Lung (tissue), 12 donors: Measurements from ENCODE around the gene GRIK2. TPM values are rescaled to one million over a fixed set of nuclear protein-coding genes. Genes with fewer than 3 reads are reported as not detected.

Experiments used
- ATAC-seq: fragments of 200-7000 bp; cut with Tn5 transposase; one replicate; pipeline ENCODE4 v1.9.1; 2020; ENCODE audit warnings: moderate number of reproducible peaks; ENCODE audit not compliant: insufficient read depth, low FRiP score
- DNase-seq, 3 donors: peaks; one replicate each; pipeline ENCODE4 v3.0.0-alpha.2; 2013 to 2017
- H3K27ac ChIP-seq, 2 donors: one replicate each; pipeline ENCODE4 v1.5.1; 2013; ENCODE audit warnings: mild to moderate bottlenecking in 2 of 2, moderate library complexity in 2 of 2, control low read depth in 1 of 2, inconsistent platforms in 1 of 2, low read depth in 1 of 2, low read length in 1 of 2
- H3K27me3 ChIP-seq, 3 donors: one replicate each; pipeline ENCODE4 v1.5.1; 2013; ENCODE audit warnings: low read length in 2 of 3; ENCODE audit not compliant: control insufficient read depth in 3 of 3, insufficient read depth in 3 of 3
- H3K36me3 ChIP-seq, 4 donors: one replicate each; pipeline ENCODE4 v1.5.1; 2013; ENCODE audit warnings: low read length in 4 of 4, mild to moderate bottlenecking in 1 of 4, moderate library complexity in 1 of 4; ENCODE audit not compliant: control insufficient read depth in 4 of 4, insufficient read depth in 4 of 4
- H3K4me1 ChIP-seq, 5 donors: one replicate each; pipeline ENCODE4 v1.5.1; 2013; ENCODE audit warnings: low read length in 5 of 5, mild to moderate bottlenecking in 2 of 5, moderate library complexity in 1 of 5; ENCODE audit not compliant: control insufficient read depth in 5 of 5, insufficient read depth in 5 of 5
- H3K4me3 ChIP-seq: one replicate; pipeline ENCODE4 v1.5.1; 2013; ENCODE audit warnings: mild to moderate bottlenecking, control low read depth, moderate library complexity
- H3K9ac ChIP-seq, 2 donors: one replicate each; pipeline ENCODE4 v1.5.1; 2013; ENCODE audit warnings: low read length in 2 of 2, control low read depth in 1 of 2; ENCODE audit not compliant: insufficient read depth in 1 of 2
- H3K9me3 ChIP-seq, 4 donors: one replicate each; pipeline ENCODE4 v1.5.1; 2013; ENCODE audit warnings: low read length in 3 of 4, mild to moderate bottlenecking in 1 of 4, moderate library complexity in 1 of 4; ENCODE audit not compliant: control insufficient read depth in 4 of 4, insufficient read depth in 3 of 4
- CTCF ChIP-seq: IDR thresholded peaks from 2 replicates; pipeline ENCODE4 v1.5.1; 2012; ENCODE audit warnings: mild to moderate bottlenecking; ENCODE audit errors: control extremely low read depth, extremely low read depth
- WGBS, 2 donors: extraction: QIAGEN DNeasy Blood & Tissue Kit; methylation state at CpG; one replicate each; pipeline ENCODE4 v1.1.7; 2013; 5-methylcytosine and 5-hydroxymethylcytosine counted together
- polyA plus RNA-seq, 2 donors: library from polyadenylated mRNA; stranded (reverse); fragments of 200-250 nt; gene quantifications; one replicate each; pipeline ENCODE4 v1.2.1, GENCODE V29; 2013
- total RNA-seq, 2 donors: library from RNA; depleted of rRNA in 1 of 2; stranded (reverse); fragments of >200 nt in 1 of 2; gene quantifications; one replicate each; pipeline ENCODE4 v1.2.1, GENCODE V29; 2014 to 2021
- donor health status: control.
- donor health status: control.
- donor health status: Bipolar disorder and iron deficiency.
- donor health status: healthy.
- donor health status: DM: yes; HTN: yes; CAD: no.

Gene GRIK2
- total and polyA plus RNA-seq, 4 donors = 0.09 to 5.1 (median 0.67) TPM

DNA sequence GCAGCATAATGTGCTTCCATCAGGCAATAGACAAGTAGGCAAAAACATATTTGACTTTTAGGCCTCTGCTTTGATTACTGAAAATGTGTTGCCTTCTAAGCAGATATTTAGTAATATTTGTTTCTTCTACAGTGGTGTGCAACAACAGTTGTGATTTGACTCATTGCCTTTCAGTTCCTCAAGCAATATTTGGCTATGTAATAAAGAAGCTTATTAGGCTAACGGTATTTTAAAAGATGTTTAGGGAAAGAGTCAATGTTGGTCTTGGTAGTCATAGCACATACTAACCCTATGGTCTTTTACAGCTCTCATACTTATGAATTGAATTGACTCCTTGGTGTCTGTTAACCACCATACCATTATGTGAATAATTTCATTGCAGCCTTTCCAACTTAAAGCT is 124.1 kb downstream of the GRIK2 start:
- no peaks in the 10 kb centered on the region for H3K4me1 ChIP-seq
- DNase-seq = no peak
- no peaks in the 10 kb centered on the region for H3K36me3 ChIP-seq
- no peaks in the 10 kb centered on the region for H3K9me3 ChIP-seq
- no peaks in the 10 kb centered on the region for H3K27me3 ChIP-seq
- H3K27ac ChIP-seq = no peak overlapping the region
- 81 to 91% methylated on average over 1 of the region's 1 CpG for WGBS, 2 donors
- no peak overlapping the region for H3K9ac ChIP-seq
- ATAC-seq = no peak
- TF ChIP-seq CTCF = no peak
- H3K4me3 ChIP-seq = no peak overlapping the region

- H3K4me1 ChIP-seq = no peaks in the 10 kb centered on the region
- H3K27ac ChIP-seq = no peak overlapping the region
- H3K9me3 ChIP-seq = no peaks in the 10 kb centered on the region
- no peak overlapping the region for H3K9ac ChIP-seq
- no peak for TF ChIP-seq CTCF
- H3K4me3 ChIP-seq = no peak overlapping the region
- H3K36me3 ChIP-seq = no peaks in the 10 kb centered on the region
- H3K27me3 ChIP-seq = no peaks in the 10 kb centered on the region
- DNase-seq (no peak), ATAC-seq (no peak)
- WGBS, 2 donors = 86 to 87% methylated on average over 2 of the region's 2 CpGs
Observed at GRCh38 chr6:101522254-101522653, 128.7 kb downstream of the GRIK2 start.

GRCh38 chr6:101527467-101527866 is 134.0 kb downstream of the GRIK2 start:
- no peak for TF ChIP-seq CTCF
- WGBS, 2 donors = 84 to 85% methylated on average over 3 of the region's 3 CpGs
- DNase-seq (no peak), ATAC-seq (no peak)
- Histone ChIP-seq H3K27ac (no peak overlapping the region), H3K27me3 (no peaks in the 10 kb centered on the region), H3K4me1 (no peaks in the 10 kb centered on the region), H3K4me3 (no peak overlapping the region), H3K36me3 (no peaks in the 10 kb centered on the region), H3K9ac (no peak overlapping the region), H3K9me3 (no peaks in the 10 kb centered on the region)

- H3K4me1 ChIP-seq = no peaks in the 10 kb centered on the region
- no peaks in the 10 kb centered on the region for H3K27me3 ChIP-seq
- H3K4me3 ChIP-seq = no peak overlapping the region
- no peak overlapping the region for H3K9ac ChIP-seq
- ATAC-seq = no peak
- TF ChIP-seq CTCF = no peak
- DNase-seq = no peak
- no peak overlapping the region for H3K27ac ChIP-seq
- no peaks in the 10 kb centered on the region for H3K36me3 ChIP-seq
- no peaks in the 10 kb centered on the region for H3K9me3 ChIP-seq
Observed at GRCh38 chr6:101528801-101529200, 135.3 kb downstream of the GRIK2 start.
